ENCODE data around the gene PDSS2. TPM values are rescaled to one million over a fixed set of nuclear protein-coding genes. Genes with fewer than 3 reads are reported as not detected.

PDSS2 gene
- polyA plus RNA-seq, 1 of the 3 experiments (the other 2 are of a cell fraction): 5.6 TPM

DNA sequence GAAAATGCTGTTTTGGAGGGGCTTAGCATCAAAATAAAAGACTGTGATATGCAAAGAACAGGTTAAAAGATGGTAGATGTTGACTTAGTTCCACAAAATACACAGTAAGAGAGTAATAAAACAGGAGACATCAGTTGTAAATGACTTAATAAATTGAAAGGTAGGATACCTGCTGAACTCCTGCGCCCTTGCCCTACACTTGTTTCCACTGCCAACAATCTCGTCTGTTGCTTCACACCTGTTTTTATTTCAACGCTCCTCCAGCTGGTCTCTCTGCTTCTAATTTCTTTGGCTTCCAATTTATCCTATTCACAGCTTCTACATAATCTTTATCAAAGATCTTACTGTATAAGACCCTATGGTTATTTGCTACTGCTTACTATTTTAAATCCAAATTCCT lies 228.1 kb downstream of the PDSS2 start (continued):
- TF ChIP-seq SIN3A (IDR thresholded peaks at IDR 0.05; ENCODE audit: borderline replicate concordance, low read depth, low read length): no peak

GRCh38 chr6:107230448-107230847 lies 228.9 kb downstream of the PDSS2 start:
- no peak overlapping the region for H3K27ac ChIP-seq (ENCODE audit: low read depth in 2 of 2, low read length in 1 of 2)
- H3K9me3 ChIP-seq: no peaks in the 10 kb centered on the region
- WGBS (ENCODE audit: low lambda C conversion rate): 87% methylated on average over 1 of the region's 1 CpG
- no peak for DNase-seq
- H3K27me3 ChIP-seq (ENCODE audit: insufficient read depth): no peaks in the 10 kb centered on the region
- TF ChIP-seq MEF2A (IDR thresholded peaks at IDR 0.05; ENCODE audit: borderline replicate concordance, low read depth): no peak
- TF ChIP-seq, protein P1, sequence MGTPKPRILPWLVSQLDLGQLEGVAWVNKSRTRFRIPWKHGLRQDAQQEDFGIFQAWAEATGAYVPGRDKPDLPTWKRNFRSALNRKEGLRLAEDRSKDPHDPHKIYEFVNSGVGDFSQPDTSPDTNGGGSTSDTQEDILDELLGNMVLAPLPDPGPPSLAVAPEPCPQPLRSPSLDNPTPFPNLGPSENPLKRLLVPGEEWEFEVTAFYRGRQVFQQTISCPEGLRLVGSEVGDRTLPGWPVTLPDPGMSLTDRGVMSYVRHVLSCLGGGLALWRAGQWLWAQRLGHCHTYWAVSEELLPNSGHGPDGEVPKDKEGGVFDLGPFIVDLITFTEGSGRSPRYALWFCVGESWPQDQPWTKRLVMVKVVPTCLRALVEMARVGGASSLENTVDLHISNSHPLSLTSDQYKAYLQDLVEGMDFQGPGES (IDR thresholded peaks at IDR 0.05; ENCODE audit: low read depth, low read length): no peak
- no peak for TF ChIP-seq ELF1 (IDR thresholded peaks at IDR 0.05)
- no peak for TF ChIP-seq RFX5 (IDR thresholded peaks at IDR 0.05; ENCODE audit: low read length)
- no peak for TF ChIP-seq GATA2 (CRISPR knock-in tag; IDR thresholded peaks at IDR 0.05)
- TF ChIP-seq, protein P2, sequence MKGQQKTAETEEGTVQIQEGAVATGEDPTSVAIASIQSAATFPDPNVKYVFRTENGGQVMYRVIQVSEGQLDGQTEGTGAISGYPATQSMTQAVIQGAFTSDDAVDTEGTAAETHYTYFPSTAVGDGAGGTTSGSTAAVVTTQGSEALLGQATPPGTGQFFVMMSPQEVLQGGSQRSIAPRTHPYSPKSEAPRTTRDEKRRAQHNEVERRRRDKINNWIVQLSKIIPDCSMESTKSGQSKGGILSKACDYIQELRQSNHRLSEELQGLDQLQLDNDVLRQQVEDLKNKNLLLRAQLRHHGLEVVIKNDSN (IDR thresholded peaks at IDR 0.05; ENCODE audit: borderline replicate concordance, low read depth): no peak
- no peak for TF ChIP-seq TCF12 (IDR thresholded peaks at IDR 0.05)
- no peak for TF ChIP-seq EZH2phosphoT487 (IDR thresholded peaks at IDR 0.05; ENCODE audit: borderline replicate concordance, low read depth)
- no peak for TF ChIP-seq JUND (IDR thresholded peaks at IDR 0.05)
- no peak for TF ChIP-seq YY1 (IDR thresholded peaks at IDR 0.05; ENCODE audit: low read depth)
- no peak for TF ChIP-seq EP300 (IDR thresholded peaks at IDR 0.05; ENCODE audit: borderline replicate concordance in 1 of 2, low read depth in 1 of 2, low read length in 1 of 2)
- TF ChIP-seq PBX3 (IDR thresholded peaks at IDR 0.05): no peak
- no peak for TF ChIP-seq POLR2AphosphoS5 (IDR thresholded peaks at IDR 0.05; ENCODE audit: low read depth, low read length)
- TF ChIP-seq, protein P3, sequence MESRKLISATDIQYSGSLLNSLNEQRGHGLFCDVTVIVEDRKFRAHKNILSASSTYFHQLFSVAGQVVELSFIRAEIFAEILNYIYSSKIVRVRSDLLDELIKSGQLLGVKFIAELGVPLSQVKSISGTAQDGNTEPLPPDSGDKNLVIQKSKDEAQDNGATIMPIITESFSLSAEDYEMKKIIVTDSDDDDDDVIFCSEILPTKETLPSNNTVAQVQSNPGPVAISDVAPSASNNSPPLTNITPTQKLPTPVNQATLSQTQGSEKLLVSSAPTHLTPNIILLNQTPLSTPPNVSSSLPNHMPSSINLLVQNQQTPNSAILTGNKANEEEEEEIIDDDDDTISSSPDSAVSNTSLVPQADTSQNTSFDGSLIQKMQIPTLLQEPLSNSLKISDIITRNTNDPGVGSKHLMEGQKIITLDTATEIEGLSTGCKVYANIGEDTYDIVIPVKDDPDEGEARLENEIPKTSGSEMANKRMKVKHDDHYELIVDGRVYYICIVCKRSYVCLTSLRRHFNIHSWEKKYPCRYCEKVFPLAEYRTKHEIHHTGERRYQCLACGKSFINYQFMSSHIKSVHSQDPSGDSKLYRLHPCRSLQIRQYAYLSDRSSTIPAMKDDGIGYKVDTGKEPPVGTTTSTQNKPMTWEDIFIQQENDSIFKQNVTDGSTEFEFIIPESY (IDR thresholded peaks at IDR 0.05; ENCODE audit: borderline replicate concordance, low read depth): no peak
- no peak for TF ChIP-seq FOSL2 (IDR thresholded peaks at IDR 0.05; ENCODE audit: borderline replicate concordance, low read depth)
- no peak for TF ChIP-seq RCOR1 (IDR thresholded peaks at IDR 0.05; ENCODE audit: low read length)
- no peak for TF ChIP-seq SIN3A (IDR thresholded peaks at IDR 0.05; ENCODE audit: borderline replicate concordance, low read depth, low read length)
- TF ChIP-seq MAX (IDR thresholded peaks at IDR 0.05; ENCODE audit: low read depth): no peak
- TF ChIP-seq TEAD4 (IDR thresholded peaks at IDR 0.05; ENCODE audit: borderline replicate concordance, insufficient read depth): no peak
- TF ChIP-seq, protein P4, sequence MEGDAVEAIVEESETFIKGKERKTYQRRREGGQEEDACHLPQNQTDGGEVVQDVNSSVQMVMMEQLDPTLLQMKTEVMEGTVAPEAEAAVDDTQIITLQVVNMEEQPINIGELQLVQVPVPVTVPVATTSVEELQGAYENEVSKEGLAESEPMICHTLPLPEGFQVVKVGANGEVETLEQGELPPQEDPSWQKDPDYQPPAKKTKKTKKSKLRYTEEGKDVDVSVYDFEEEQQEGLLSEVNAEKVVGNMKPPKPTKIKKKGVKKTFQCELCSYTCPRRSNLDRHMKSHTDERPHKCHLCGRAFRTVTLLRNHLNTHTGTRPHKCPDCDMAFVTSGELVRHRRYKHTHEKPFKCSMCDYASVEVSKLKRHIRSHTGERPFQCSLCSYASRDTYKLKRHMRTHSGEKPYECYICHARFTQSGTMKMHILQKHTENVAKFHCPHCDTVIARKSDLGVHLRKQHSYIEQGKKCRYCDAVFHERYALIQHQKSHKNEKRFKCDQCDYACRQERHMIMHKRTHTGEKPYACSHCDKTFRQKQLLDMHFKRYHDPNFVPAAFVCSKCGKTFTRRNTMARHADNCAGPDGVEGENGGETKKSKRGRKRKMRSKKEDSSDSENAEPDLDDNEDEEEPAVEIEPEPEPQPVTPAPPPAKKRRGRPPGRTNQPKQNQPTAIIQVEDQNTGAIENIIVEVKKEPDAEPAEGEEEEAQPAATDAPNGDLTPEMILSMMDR (IDR thresholded peaks at IDR 0.05): no peak
- H3K4me1 ChIP-seq (ENCODE audit: control insufficient read depth in 1 of 2, insufficient read depth in 2 of 2, low read depth in 1 of 2, low read length in 1 of 2): no peaks in the 10 kb centered on the region
- H3K9ac ChIP-seq: no peak overlapping the region
- no peaks in the 10 kb centered on the region for H4K20me1 ChIP-seq (ENCODE audit: insufficient read depth)
- no peaks in the 10 kb centered on the region for H3K79me2 ChIP-seq (ENCODE audit: insufficient read depth)
- no peaks in the 10 kb centered on the region for H3F3A ChIP-seq (replicated peaks; ENCODE audit: insufficient read depth)
- no peak overlapping the region for H2AFZ ChIP-seq (ENCODE audit: low read depth)
- ChIA-PET POLR2A (no interaction called here), CTCF (no interaction called here)
- H3K4me3 ChIP-seq (ENCODE audit: low read depth in 2 of 2, low read length in 1 of 2): no peak overlapping the region
- H3K4me2 ChIP-seq: no peak overlapping the region
- no peaks in the 10 kb centered on the region for H3K9me2 ChIP-seq
- no peaks in the 10 kb centered on the region for H3K36me3 ChIP-seq (replicated peaks in 1 of 2; ENCODE audit: control insufficient read depth in 1 of 2, insufficient read depth in 2 of 2, low read length in 1 of 2)
